ENCODE measurements around the gene ARPC1B. TPM values are rescaled to one million over a fixed set of nuclear protein-coding genes. Genes with fewer than 3 reads are reported as not detected.
"Not testable (repeated sequence)": the region's sequence is repeated elsewhere in the genome, so short reads cannot be mapped to it uniquely, and the experiment has no call there.

The ARPC1B gene
- total RNA-seq, 1 donor from 2014 or later: 124 TPM

GRCh38 chr7:99352247-99352646, 22.3 kb upstream of the ARPC1B start:
- DNase-seq (ENCODE audit: low spot score): no peak
- H3K4me1 Mint-ChIP-seq (ENCODE audit: unreplicated experiment): no peaks in the 10 kb centered on the region
- no peak overlapping the region for H3K27ac Mint-ChIP-seq (ENCODE audit: unreplicated experiment)
- H3K27me3 Mint-ChIP-seq (ENCODE audit: unreplicated experiment): no peaks in the 10 kb centered on the region
- no peaks in the 10 kb centered on the region for H3K9me3 Mint-ChIP-seq (ENCODE audit: unreplicated experiment)
- no peak overlapping the region for H3K4me3 Mint-ChIP-seq (ENCODE audit: unreplicated experiment)
- no peak for TF ChIP-seq CTCF (IDR thresholded peaks at IDR 0.05; ENCODE audit: unreplicated experiment)
- peaks cover 27% of the 10 kb centered on the region for H3K36me3 Mint-ChIP-seq (ENCODE audit: low read depth, unreplicated experiment)

- peaks cover 36% of the 10 kb centered on the region for H3K36me3 Mint-ChIP-seq (ENCODE audit: low read depth, unreplicated experiment)
Measured at GRCh38 chr7:99355098-99355497, 19.4 kb upstream of the ARPC1B start.

GRCh38 chr7:99357701-99358490, 16.6 kb upstream of the ARPC1B start:
- no peak for DNase-seq (ENCODE audit: low spot score)
- Mint-ChIP-seq H3K27me3 (ENCODE audit: unreplicated experiment) (no peaks in the 10 kb centered on the region), H3K27ac (ENCODE audit: unreplicated experiment) (peak overlapping the region; percentile 68), H3K9me3 (ENCODE audit: unreplicated experiment) (no peaks in the 10 kb centered on the region), H3K36me3 (ENCODE audit: low read depth, unreplicated experiment) (peaks cover 23% of the 10 kb centered on the region), H3K4me1 (ENCODE audit: unreplicated experiment) (no peaks in the 10 kb centered on the region), H3K4me3 (ENCODE audit: unreplicated experiment) (peak overlapping the region; percentile 60)
- no peak for TF ChIP-seq CTCF (IDR thresholded peaks at IDR 0.05; ENCODE audit: unreplicated experiment)

More at GRCh38 chr7:99355098-99355497, 19.4 kb upstream of the ARPC1B start:
- Mint-ChIP-seq H3K27me3 (ENCODE audit: unreplicated experiment) (no peaks in the 10 kb centered on the region), H3K4me1 (ENCODE audit: unreplicated experiment) (no peaks in the 10 kb centered on the region), H3K9me3 (ENCODE audit: unreplicated experiment) (no peaks in the 10 kb centered on the region), H3K27ac (ENCODE audit: unreplicated experiment) (no peak overlapping the region), H3K4me3 (ENCODE audit: unreplicated experiment) (no peak overlapping the region)
- no peak for TF ChIP-seq CTCF (IDR thresholded peaks at IDR 0.05; ENCODE audit: unreplicated experiment)
- DNase-seq (ENCODE audit: low spot score): no peak

GRCh38 chr7:99358521-99358920, 16.0 kb upstream of the ARPC1B start:
- H3K9me3 Mint-ChIP-seq (ENCODE audit: unreplicated experiment); H3K27ac Mint-ChIP-seq (ENCODE audit: unreplicated experiment); DNase-seq (ENCODE audit: low spot score); H3K4me1 Mint-ChIP-seq (ENCODE audit: unreplicated experiment); H3K27me3 Mint-ChIP-seq (ENCODE audit: unreplicated experiment): not testable (repeated sequence)
- H3K4me3 Mint-ChIP-seq (ENCODE audit: unreplicated experiment): peak overlapping the region; percentile 60
- H3K36me3 Mint-ChIP-seq (ENCODE audit: low read depth, unreplicated experiment): peaks cover 23% of the 10 kb centered on the region

- no peaks in the 10 kb centered on the region for H3K27me3 Mint-ChIP-seq (ENCODE audit: unreplicated experiment)
- no peaks in the 10 kb centered on the region for H3K9me3 Mint-ChIP-seq (ENCODE audit: unreplicated experiment)
- no peak for TF ChIP-seq CTCF (IDR thresholded peaks at IDR 0.05; ENCODE audit: unreplicated experiment)
- no peak overlapping the region for H3K4me3 Mint-ChIP-seq (ENCODE audit: unreplicated experiment)
- DNase-seq (ENCODE audit: low spot score): no peak
- no peaks in the 10 kb centered on the region for H3K4me1 Mint-ChIP-seq (ENCODE audit: unreplicated experiment)
- H3K36me3 Mint-ChIP-seq (ENCODE audit: low read depth, unreplicated experiment): peaks cover 28% of the 10 kb centered on the region
- peak overlapping the region; percentile 9 for H3K27ac Mint-ChIP-seq (ENCODE audit: unreplicated experiment)
Measured at GRCh38 chr7:99359465-99360154, 14.9 kb upstream of the ARPC1B start.
